Measurements from ENCODE around the gene PER2. TPM values are rescaled to one million over a fixed set of nuclear protein-coding genes. Genes with fewer than 3 reads are reported as not detected.

Gene PER2
- total and polyA plus RNA-seq, 2 donors: 7.5 to 8.8 TPM

GRCh38 chr2:238304116-238304515, 15.7 kb upstream of the PER2 start:
- DNase-seq (ENCODE audit: extremely low spot score): no peak
- Histone ChIP-seq H3K27ac (ENCODE audit: low read depth) (no peak overlapping the region), H3K4me1 (ENCODE audit: insufficient read depth) (no peaks in the 10 kb centered on the region), H3K36me3 (ENCODE audit: insufficient read depth) (no peaks in the 10 kb centered on the region), H3K4me3 (ENCODE audit: low read depth, low read length) (no peak overlapping the region)
- WGBS: 94% methylated on average over 6 of the region's 6 CpGs

DNA sequence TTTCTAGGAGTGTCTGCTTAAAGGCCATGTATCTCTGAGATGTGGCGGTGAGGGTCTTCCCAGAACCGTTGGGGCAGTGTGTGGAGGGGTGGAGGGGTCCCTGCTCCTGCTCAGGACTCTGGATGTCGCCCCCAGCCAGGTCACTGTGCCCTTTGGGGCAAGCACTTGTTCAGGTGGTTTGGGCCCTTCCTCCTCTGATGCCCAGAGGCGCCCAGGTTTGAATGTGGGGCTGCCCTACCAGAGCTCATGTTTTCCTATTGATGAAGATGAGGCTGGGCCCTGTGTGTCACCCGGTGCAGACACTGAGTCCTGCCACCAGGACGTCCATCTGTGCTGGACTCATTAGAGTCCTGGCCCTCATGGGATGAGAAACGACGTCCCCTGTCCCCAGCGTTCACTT, 14.3 kb upstream of the PER2 start:
- WGBS: 89% methylated on average over 9 of the region's 9 CpGs
- H3K4me1 ChIP-seq (ENCODE audit: insufficient read depth): no peaks in the 10 kb centered on the region
- no peaks in the 10 kb centered on the region for H3K36me3 ChIP-seq (ENCODE audit: insufficient read depth)
- no peak overlapping the region for H3K27ac ChIP-seq (ENCODE audit: low read depth)
- no peak overlapping the region for H3K4me3 ChIP-seq (ENCODE audit: low read depth, low read length)
- DNase-seq (ENCODE audit: extremely low spot score): no peak

GRCh38 chr2:238302087-238302486, 13.7 kb upstream of the PER2 start:
- H3K27ac ChIP-seq (ENCODE audit: low read depth): no peak overlapping the region
- no peak overlapping the region for H3K4me3 ChIP-seq (ENCODE audit: low read depth, low read length)
- no peaks in the 10 kb centered on the region for H3K36me3 ChIP-seq (ENCODE audit: insufficient read depth)
- 75% methylated on average over 3 of the region's 3 CpGs for WGBS
- DNase-seq (ENCODE audit: extremely low spot score): no peak
- no peaks in the 10 kb centered on the region for H3K4me1 ChIP-seq (ENCODE audit: insufficient read depth)

GRCh38 chr2:238299803-238300202, 11.4 kb upstream of the PER2 start:
- H3K27ac ChIP-seq (ENCODE audit: low read depth): no peak overlapping the region
- no peaks in the 10 kb centered on the region for H3K36me3 ChIP-seq (ENCODE audit: insufficient read depth)
- 59% methylated on average over 7 of the region's 7 CpGs for WGBS
- no peaks in the 10 kb centered on the region for H3K4me1 ChIP-seq (ENCODE audit: insufficient read depth)
- no peak overlapping the region for H3K4me3 ChIP-seq (ENCODE audit: low read depth, low read length)
- no peak for DNase-seq (ENCODE audit: extremely low spot score)

- no peak for DNase-seq (ENCODE audit: extremely low spot score)
- 72% methylated on average over 24 of the region's 24 CpGs for WGBS
- H3K4me3 ChIP-seq (ENCODE audit: low read depth, low read length): no peak overlapping the region
- H3K36me3 ChIP-seq (ENCODE audit: insufficient read depth): no peaks in the 10 kb centered on the region
- no peak overlapping the region for H3K27ac ChIP-seq (ENCODE audit: low read depth)
- H3K4me1 ChIP-seq (ENCODE audit: insufficient read depth): no peaks in the 10 kb centered on the region
These were observed 8.4 kb upstream of the PER2 start for GRCh38 chr2:238296638-238297457.

DNA sequence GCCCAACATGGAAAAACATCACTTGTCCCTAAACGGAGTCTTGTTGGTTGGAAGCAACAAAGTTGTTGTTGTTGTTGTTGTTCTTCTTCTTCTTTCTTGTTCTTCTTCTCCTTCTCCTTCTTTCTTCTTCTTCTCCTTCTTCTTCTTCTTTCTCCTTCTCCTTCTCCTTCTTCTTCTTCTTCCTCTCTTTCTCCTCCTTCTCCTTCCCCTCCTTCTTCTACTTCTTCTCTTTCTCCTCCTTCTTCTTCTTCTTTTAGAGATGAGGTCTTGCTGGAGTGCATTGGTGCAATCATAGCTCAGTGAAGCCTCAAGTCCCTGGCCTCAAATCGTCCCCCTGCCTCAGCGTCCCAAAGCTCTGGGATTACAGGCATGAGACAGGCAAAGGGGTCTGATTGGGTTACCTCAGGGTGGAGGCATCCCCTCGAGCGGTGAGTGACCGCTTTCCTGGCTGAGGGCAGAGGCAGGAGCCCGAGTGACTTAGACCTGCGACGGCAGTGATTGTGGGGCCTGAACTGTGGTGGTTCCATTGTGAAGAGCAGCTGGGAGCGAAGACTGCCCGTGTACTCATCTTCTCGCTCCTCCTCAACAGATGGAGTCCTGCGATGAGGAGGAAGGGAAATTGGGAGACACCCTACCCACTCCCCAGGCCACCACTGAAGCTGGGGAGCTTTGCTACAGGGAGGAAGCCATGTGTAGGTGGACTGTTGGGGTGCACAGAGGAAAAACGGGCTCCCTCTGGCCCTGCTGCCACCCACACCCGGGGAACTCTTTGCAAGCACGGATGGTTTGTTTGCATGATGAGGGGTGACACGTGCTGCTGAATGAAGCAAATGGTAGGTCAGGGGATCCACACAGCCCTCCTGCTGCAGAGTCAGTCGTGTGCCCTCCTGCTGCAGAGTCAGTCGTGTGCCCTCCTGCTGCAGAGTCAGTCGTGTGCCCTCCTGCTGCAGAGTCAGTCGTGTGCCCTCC, 7.0 kb upstream of the PER2 start:
- Histone ChIP-seq H3K27ac (ENCODE audit: low read depth) (no peak overlapping the region), H3K4me3 (ENCODE audit: low read depth, low read length) (no peak overlapping the region), H3K36me3 (ENCODE audit: insufficient read depth) (no peaks in the 10 kb centered on the region), H3K4me1 (ENCODE audit: insufficient read depth) (no peaks in the 10 kb centered on the region)
- DNase-seq (ENCODE audit: extremely low spot score): no peak
- 73% methylated on average over 19 of the region's 21 CpGs for WGBS

- no peaks in the 10 kb centered on the region for H3K4me1 ChIP-seq (ENCODE audit: insufficient read depth)
- no peak for DNase-seq (ENCODE audit: extremely low spot score)
- no peak overlapping the region for H3K27ac ChIP-seq (ENCODE audit: low read depth)
- no peak overlapping the region for H3K4me3 ChIP-seq (ENCODE audit: low read depth, low read length)
- H3K36me3 ChIP-seq (ENCODE audit: insufficient read depth): no peaks in the 10 kb centered on the region
- WGBS: 84% methylated on average over 17 of the region's 17 CpGs
These were observed 6.2 kb upstream of the PER2 start for GRCh38 chr2:238294393-238295143.

- no peak for DNase-seq (ENCODE audit: extremely low spot score)
- WGBS: 91% methylated on average over 9 of the region's 9 CpGs
- no peaks in the 10 kb centered on the region for H3K36me3 ChIP-seq (ENCODE audit: insufficient read depth)
These were observed 5.6 kb upstream of the PER2 start for GRCh38 chr2:238294046-238294392.

GRCh38 chr2:238291550-238292281, 3.3 kb upstream of the PER2 start:
- 92% methylated on average over 8 of the region's 8 CpGs for WGBS
- no peak overlapping the region for H3K4me3 ChIP-seq (ENCODE audit: low read depth, low read length)
- no peaks in the 10 kb centered on the region for H3K4me1 ChIP-seq (ENCODE audit: insufficient read depth)
- H3K27ac ChIP-seq (ENCODE audit: low read depth): no peak overlapping the region
- no peak for DNase-seq (ENCODE audit: extremely low spot score)
- H3K36me3 ChIP-seq (ENCODE audit: insufficient read depth): no peaks in the 10 kb centered on the region

More at GRCh38 chr2:238294046-238294392, 5.6 kb upstream of the PER2 start:
- no peak overlapping the region for H3K4me3 ChIP-seq (ENCODE audit: low read depth, low read length)
- H3K27ac ChIP-seq (ENCODE audit: low read depth): no peak overlapping the region
- H3K4me1 ChIP-seq (ENCODE audit: insufficient read depth): no peaks in the 10 kb centered on the region

DNA sequence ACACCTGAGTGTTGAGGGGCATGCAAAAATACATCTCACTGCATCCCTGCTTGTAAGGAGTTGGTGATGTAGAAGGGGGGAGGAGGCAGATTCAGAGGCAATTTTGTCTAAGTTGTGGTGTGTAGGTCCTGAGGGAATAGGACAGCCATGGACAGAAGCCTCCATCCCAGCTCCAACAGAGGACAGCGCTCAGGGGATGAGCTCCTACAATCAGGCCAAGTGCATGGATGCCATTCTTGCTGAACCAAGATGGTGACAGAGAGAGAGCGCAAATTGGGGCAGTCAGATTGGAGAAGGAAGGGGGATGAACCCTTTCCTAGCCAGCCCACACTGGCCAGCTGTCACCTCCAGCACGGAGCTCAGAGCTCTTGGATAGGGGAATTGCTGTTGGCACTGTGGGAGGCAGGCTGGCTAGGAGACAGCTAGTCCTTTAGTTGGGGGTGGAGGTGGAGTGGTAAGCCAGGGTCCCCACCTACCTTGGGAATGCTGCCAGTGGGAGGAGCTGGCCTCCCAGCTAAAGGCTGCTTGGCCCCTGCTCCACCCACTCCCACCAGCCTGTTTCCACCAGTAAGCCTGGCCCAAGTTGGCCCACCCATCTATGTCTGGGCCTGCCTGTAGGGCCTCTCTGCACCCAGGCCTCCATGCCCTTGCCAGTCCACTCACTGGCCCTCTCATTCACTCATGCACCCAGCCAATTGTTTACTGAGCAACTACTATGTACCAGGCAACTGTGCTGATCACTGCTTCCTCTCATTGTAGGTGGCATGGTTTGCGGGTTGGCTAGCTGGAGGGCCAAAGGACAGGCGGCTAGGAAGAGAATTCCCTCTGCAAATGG, 2.5 kb upstream of the PER2 start:
- Histone ChIP-seq H3K4me3 (ENCODE audit: low read depth, low read length) (no peak overlapping the region), H3K27ac (ENCODE audit: low read depth) (no peak overlapping the region), H3K4me1 (ENCODE audit: insufficient read depth) (no peaks in the 10 kb centered on the region), H3K36me3 (ENCODE audit: insufficient read depth) (no peaks in the 10 kb centered on the region)
- no peak for DNase-seq (ENCODE audit: extremely low spot score)
- WGBS: 87% methylated on average over 5 of the region's 5 CpGs

DNA sequence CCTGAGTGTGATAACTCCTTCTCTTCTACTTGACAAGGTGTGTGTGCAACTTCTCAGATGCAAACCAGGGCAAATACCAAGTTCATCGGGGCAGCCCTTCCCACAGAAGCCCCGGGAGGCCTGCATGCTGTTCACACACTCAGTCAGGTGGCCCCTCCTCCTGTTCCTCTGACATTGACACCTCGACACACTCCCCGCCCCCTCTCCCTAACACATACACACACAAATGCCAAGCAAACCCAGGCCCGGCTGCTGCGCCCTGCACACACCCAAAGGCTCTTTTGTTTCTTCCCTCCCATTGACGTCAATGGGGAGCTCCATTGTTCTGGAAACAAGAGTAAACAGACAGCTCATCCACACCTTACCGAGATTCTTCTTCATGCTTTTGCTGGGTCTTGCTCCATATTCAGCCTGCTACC, 1.7 kb upstream of the PER2 start:
- H3K4me1 ChIP-seq (ENCODE audit: insufficient read depth): no peaks in the 10 kb centered on the region
- WGBS: 59% methylated on average over 8 of the region's 8 CpGs
- no peak overlapping the region for H3K27ac ChIP-seq (ENCODE audit: low read depth)
- no peak overlapping the region for H3K4me3 ChIP-seq (ENCODE audit: low read depth, low read length)
- H3K36me3 ChIP-seq (ENCODE audit: insufficient read depth): no peaks in the 10 kb centered on the region
- peak; percentile 60 for DNase-seq (ENCODE audit: extremely low spot score)

DNA sequence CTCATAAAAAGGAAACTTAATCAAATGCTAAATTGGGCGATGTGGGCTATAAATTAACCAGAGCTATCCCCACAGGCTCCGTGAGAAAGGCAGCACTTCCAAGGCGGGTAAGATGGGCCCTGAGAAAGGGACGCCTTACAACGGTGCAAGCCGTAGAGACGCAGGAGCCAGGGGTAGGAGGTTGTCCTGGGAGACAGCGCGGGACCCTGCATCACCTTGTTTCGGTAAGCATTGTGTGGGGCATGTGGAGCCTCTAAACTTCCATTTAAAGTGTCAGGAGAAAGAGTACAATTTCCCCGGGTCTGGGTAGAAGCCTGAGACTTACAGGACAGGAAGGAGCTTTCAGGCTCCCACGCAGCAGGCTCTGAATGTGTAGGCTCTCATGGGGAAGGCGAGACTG, 1.2 kb upstream of the PER2 start:
- 31% methylated on average over 13 of the region's 13 CpGs for WGBS
- DNase-seq (ENCODE audit: extremely low spot score): no peak
- no peaks in the 10 kb centered on the region for H3K4me1 ChIP-seq (ENCODE audit: insufficient read depth)

More for the DNA sequence above, 1.2 kb upstream of the PER2 start:
- H3K36me3 ChIP-seq (ENCODE audit: insufficient read depth): no peaks in the 10 kb centered on the region
- no peak overlapping the region for H3K27ac ChIP-seq (ENCODE audit: low read depth)
- H3K4me3 ChIP-seq (ENCODE audit: low read depth, low read length): no peak overlapping the region

Measured in urinary bladder (tissue), 4 donors.